Hepatic stellate cell (primary cell): Measurements from ENCODE around the gene TSC1.
"Not testable (repeated sequence)": the region's sequence is repeated elsewhere in the genome, so short reads cannot be mapped to it uniquely, and the experiment has no call there.

Experiments used
- DNase-seq: peaks from one replicate; pipeline ENCODE4 v3.0.0; 2011; ENCODE audit warnings: low spot score

TSC1 gene

GRCh38 chr9:132944294-132945185 is at the start of gene TSC1:
TSS of gene TSC1 (minus strand) at chr9:132944616. CDS start at chr9:132928872, 15,744 bp downstream.
- peak; percentile 93 for DNase-seq

- DNase-seq, result no peak
Measured at GRCh38 chr9:132993511-132993939, 49.1 kb upstream of the TSC1 start.

- DNase-seq, result no peak
Measured at GRCh38 chr9:132991351-132992300, 47.2 kb upstream of the TSC1 start.

- DNase-seq, result no peak
Measured at GRCh38 chr9:132990781-132991180, 46.4 kb upstream of the TSC1 start.

GRCh38 chr9:132989998-132990557 is 45.7 kb upstream of the TSC1 start:
- not testable (repeated sequence) for DNase-seq

GRCh38 chr9:132989414-132989996 is 45.1 kb upstream of the TSC1 start:
- DNase-seq, result no peak

- DNase-seq, result no peak
Measured at GRCh38 chr9:132989014-132989310, 44.5 kb upstream of the TSC1 start.

- no peak for DNase-seq
Measured at GRCh38 chr9:132988244-132989013, 44.0 kb upstream of the TSC1 start.

- no peak for DNase-seq
Measured at GRCh38 chr9:132986640-132987620, 42.5 kb upstream of the TSC1 start.

- no peak for DNase-seq
Measured at GRCh38 chr9:132986114-132986513, 41.7 kb upstream of the TSC1 start.

GRCh38 chr9:132985489-132985888 is 41.1 kb upstream of the TSC1 start:
- DNase-seq, result no peak

GRCh38 chr9:132985071-132985350 is 40.6 kb upstream of the TSC1 start:
- no peak for DNase-seq

- no peak for DNase-seq
Measured at GRCh38 chr9:132984202-132985070, 40.0 kb upstream of the TSC1 start.

GRCh38 chr9:132983491-132984201 is 39.2 kb upstream of the TSC1 start:
- no peak for DNase-seq

GRCh38 chr9:132982458-132982857 is 38.0 kb upstream of the TSC1 start:
- DNase-seq, result no peak

- DNase-seq, result no peak
Measured at GRCh38 chr9:132980157-132980556, 35.7 kb upstream of the TSC1 start.

GRCh38 chr9:132978451-132979131 is 34.2 kb upstream of the TSC1 start, which contains the start of gene GFI1B:
TSS of gene GFI1B (plus strand) at chr9:132978694. CDS start at chr9:132986679, 7,985 bp downstream.
- no peak for DNase-seq

GRCh38 chr9:132978112-132978450 is 33.7 kb upstream of the TSC1 start:
- DNase-seq, result no peak
